Natural killer cell treated with Interleukin-12 subunit alpha and Interleukin-12 subunit beta and Interleukin-15 and Interleukin-18, amount 100 ng/mL, for 72 hours (primary cell): ENCODE data around the gene KCNH5. TPM values are rescaled to one million over a fixed set of nuclear protein-coding genes. Genes with fewer than 3 reads are reported as not detected.

Experiments
- ATAC-seq, 2 donors: fragments of 150-1000 bp; cut with Tn5 transposase in 1 of 2; sonication (Bioruptor Pico), chemical (Tn5 transposase) in 1 of 2; 2 replicates each; pipeline ENCODE4 v1.10.0; 2021
- DNase-seq: peaks from one replicate; pipeline ENCODE4 v3.0.0; 2022; ENCODE audit warnings: low spot score
- H3K27ac Mint-ChIP-seq, 2 donors: 1 replicate in 1 of 2; 2 replicates in 1 of 2; pipeline ENCODE4 v1.8.0; 2022; ENCODE audit warnings: mixed read lengths in 2 of 2, mild to moderate bottlenecking in 1 of 2, moderate library complexity in 1 of 2
- H3K27me3 Mint-ChIP-seq, 2 donors: 1 replicate in 1 of 2; 2 replicates in 1 of 2; pipeline ENCODE4 v1.8.0; 2022; ENCODE audit warnings: mixed read lengths in 2 of 2
- H3K36me3 Mint-ChIP-seq: one replicate; pipeline ENCODE4 v1.8.0; 2022; ENCODE audit warnings: mixed read lengths
- H3K4me1 Mint-ChIP-seq, 2 donors: 1 replicate in 1 of 2; 2 replicates in 1 of 2; pipeline ENCODE4 v1.8.0; 2022; ENCODE audit warnings: low read depth in 2 of 2, mixed read lengths in 2 of 2, mild to moderate bottlenecking in 1 of 2
- H3K4me3 Mint-ChIP-seq: one replicate; pipeline ENCODE4 v1.8.0; 2022; ENCODE audit warnings: mixed read lengths
- H3K9me3 Mint-ChIP-seq: 2 replicates; pipeline ENCODE4 v1.8.0; 2022; ENCODE audit warnings: mixed read lengths
- total RNA-seq, 2 donors: library from RNA; stranded (reverse); gene quantifications; one replicate each; pipeline ENCODE4 v1.2.3, GENCODE V29; 2022

KCNH5 gene
- total RNA-seq, 2 donors from 2014 or later, result not detected

DNA sequence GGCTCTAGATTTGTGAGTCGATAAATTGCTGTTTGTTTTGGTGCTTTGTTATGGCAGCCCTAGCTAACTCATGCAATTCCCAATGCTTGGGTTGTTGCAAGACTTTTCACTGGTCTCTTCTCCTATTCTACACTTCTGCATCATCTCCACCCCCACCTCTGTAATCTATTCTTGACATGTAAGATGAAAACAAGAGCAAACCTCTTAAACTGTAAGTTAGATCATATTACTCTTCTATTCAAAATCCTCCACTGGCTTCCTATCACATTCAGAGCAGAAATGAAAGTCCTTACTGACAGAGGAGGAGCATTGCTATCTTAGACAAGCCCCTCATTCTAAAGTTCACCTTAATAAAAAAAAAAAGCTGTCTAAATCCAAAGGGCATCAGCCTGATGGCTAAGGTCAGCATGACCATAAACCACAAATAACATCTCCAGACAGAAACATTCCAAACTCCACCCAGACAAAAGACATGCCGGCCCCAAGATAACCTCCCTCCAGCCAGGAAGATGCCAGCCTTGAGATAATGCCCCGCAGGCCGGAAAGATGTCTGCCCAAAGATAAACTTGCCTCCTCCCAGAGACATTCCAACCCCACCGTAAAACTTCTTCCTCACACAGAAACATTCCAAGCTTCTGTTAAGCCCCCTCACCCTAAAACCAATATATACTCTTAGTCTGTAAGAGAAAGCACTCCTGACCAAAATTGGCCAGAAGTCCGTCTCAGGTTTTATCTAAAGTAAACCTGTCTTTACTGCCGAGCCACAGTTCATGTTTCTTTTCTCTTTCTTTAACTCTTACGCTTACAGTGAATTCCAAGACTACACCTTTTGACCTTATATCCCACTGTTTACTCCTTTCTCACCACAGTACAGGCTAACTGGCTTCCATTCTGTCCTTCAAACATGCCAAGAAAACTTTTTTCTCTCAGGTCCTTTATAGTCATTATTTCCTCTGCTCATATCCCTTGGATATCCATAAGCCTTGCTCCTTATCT lies 308.9 kb downstream of the KCNH5 start:
- Mint-ChIP-seq H3K9me3 (peaks cover 10% of the 10 kb centered on the region), H3K27me3 (no peaks in the 10 kb centered on the region), H3K4me3 (no peak overlapping the region), H3K4me1 (no peaks in the 10 kb centered on the region), H3K27ac (no peak overlapping the region), H3K36me3 (no peaks in the 10 kb centered on the region)
- DNase-seq (no peak), ATAC-seq (no peak)

DNA sequence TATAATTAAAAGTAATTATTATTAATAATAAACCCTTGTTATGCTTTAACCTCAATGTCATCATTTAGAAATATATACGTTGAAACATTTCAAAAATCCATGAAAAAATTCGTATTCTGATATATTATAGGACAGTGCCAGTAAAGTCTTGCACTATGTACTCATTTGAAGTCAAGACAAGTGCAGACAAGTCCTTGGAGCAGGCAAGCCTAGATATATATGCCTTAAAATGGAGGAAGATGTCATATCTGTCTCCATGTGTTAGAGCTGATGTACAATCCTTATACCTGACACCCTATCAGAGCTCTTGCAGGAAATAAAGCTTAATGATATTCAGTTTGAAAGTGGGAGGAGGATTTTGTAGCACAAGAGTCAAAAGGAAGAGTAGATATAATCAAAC lies 310.4 kb downstream of the KCNH5 start:
- Mint-ChIP-seq H3K4me3 (no peak overlapping the region), H3K36me3 (no peaks in the 10 kb centered on the region), H3K27me3 (no peaks in the 10 kb centered on the region), H3K9me3 (peaks cover 10% of the 10 kb centered on the region), H3K4me1 (no peaks in the 10 kb centered on the region), H3K27ac (no peak overlapping the region)
- no peak for DNase-seq
- no peak for ATAC-seq

DNA sequence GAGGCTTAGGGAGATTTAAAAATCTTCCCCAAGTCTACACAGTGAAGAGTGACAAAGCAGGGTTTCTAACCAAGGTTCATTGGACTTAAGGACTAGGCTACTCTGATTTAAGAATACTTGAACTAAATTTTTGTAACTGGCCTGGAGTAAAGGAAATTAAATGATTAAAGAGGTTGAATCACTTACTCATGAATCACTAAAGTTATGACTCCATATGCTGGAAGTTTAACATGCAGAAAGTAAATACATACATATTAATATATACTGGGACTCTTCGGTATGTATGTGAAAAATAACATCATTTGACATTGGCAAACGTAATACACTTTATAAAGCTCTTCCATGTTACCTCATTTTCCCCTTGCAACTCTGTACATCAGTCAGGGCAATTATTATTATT lies 322.9 kb downstream of the KCNH5 start:
- no peaks in the 10 kb centered on the region for H3K36me3 Mint-ChIP-seq
- no peak overlapping the region for H3K4me3 Mint-ChIP-seq
- no peak for DNase-seq

DNA sequence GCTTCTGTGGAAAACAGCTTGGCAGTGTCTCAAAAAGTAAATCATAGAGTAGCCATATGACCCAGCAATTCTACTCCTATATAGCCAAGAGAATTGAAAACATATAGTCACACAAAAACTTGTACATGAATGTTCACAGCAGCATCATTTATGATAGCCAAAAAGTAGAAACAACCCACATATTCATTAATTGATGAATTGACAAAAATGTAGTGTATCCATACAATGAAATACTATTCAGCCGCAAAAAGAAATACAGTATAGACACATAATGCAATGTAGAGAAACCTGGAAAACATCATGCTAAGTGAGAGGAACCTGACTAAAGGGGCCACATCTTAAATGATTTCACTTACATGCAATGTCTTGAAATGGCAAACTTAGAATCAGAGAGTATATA lies 326.6 kb downstream of the KCNH5 start:
- H3K27ac Mint-ChIP-seq, result no peak overlapping the region
- H3K4me3 Mint-ChIP-seq, result no peak overlapping the region
- no peaks in the 10 kb centered on the region for H3K27me3 Mint-ChIP-seq
- H3K9me3 Mint-ChIP-seq, result peaks cover 10% of the 10 kb centered on the region
- no peaks in the 10 kb centered on the region for H3K4me1 Mint-ChIP-seq
- H3K36me3 Mint-ChIP-seq, result no peaks in the 10 kb centered on the region
- DNase-seq (no peak), ATAC-seq (no peak)

More for the DNA sequence above, 322.9 kb downstream of the KCNH5 start:
- ATAC-seq, result no peak
- Mint-ChIP-seq H3K27me3 (no peaks in the 10 kb centered on the region), H3K27ac (no peak overlapping the region), H3K4me1 (no peaks in the 10 kb centered on the region), H3K9me3 (peaks cover 10% of the 10 kb centered on the region)

DNA sequence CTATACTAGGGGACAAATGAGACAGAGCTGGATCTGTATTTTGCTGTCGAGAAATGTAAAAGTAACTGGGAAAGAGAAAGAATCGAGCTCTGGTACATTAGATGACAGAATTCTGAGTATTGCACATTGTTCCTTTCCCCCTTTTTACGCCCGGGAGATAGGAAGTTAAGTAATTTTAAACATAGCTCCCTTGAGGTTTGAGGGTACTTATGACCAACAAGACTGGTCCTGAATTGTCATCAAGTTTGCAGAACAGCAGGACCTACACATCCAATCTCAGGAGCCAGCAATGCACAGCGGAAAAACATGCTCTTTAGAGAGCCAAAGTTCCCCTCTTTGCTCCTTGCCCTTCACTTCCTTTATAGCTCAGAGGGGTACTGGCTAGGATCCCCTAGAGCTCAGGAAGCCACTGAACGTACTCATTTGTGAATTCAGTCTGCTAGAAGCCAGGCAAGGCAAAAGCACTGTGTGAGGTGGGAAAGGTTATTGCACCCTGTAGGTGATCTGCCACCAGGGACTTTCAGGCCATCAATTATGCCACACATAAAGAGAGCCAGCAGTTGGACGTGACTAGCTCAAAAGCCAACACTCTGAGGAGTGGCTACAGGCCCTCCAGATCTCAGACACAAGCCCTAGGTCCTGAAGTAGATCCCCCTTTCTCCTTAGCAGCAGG lies 333.8 kb downstream of the KCNH5 start:
- Mint-ChIP-seq H3K27ac (no peak overlapping the region), H3K9me3 (peaks cover 3% of the 10 kb centered on the region), H3K4me3 (no peak overlapping the region), H3K4me1 (no peaks in the 10 kb centered on the region), H3K27me3 (no peaks in the 10 kb centered on the region), H3K36me3 (no peaks in the 10 kb centered on the region)
- no peak for DNase-seq
- ATAC-seq, result no peak

DNA sequence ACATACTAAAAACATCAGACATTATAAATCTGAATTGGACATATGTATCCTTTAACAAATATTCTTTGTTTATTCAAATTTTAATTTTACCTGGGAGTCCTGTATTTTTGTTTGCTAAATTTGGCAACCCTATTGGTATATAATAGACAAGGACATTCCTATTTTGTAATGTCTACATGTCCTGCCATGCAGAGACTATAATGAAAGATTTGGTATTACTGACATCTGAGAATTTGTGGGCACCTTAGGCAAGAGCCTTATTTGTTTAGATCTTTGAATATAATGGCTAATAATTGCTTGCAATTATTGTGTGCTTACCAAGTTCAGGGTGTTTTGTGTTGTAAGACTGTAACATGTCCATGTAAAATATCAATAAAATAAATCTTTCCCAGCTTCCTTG lies 334.4 kb downstream of the KCNH5 start:
- no peak overlapping the region for H3K27ac Mint-ChIP-seq
- H3K4me3 Mint-ChIP-seq, result no peak overlapping the region
- DNase-seq (no peak), ATAC-seq (no peak)
- H3K4me1 Mint-ChIP-seq, result no peaks in the 10 kb centered on the region
- peaks cover 5% of the 10 kb centered on the region for H3K9me3 Mint-ChIP-seq
- H3K27me3 Mint-ChIP-seq, result no peaks in the 10 kb centered on the region
- no peaks in the 10 kb centered on the region for H3K36me3 Mint-ChIP-seq

DNA sequence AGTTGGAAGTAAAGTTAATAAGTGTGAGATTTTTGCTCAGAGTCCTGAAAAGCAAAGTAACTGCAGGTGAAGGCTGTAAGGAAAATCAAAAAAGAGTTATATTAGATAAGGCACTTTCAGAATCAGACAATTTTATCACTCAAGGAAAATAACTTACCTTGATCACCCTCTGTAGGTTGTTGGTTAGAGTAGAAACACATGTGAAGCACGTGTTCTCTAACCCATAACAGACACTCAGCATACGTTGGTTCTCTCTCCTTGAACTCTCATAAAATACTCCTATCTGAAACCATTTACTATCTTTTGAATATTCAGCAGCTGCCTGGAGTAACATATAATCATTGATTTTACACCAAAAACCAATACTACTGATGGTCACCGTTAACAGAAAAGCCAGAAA lies 335.5 kb downstream of the KCNH5 start:
- Mint-ChIP-seq H3K27ac (no peak overlapping the region), H3K36me3 (no peaks in the 10 kb centered on the region), H3K4me1 (no peaks in the 10 kb centered on the region), H3K4me3 (no peak overlapping the region), H3K27me3 (no peaks in the 10 kb centered on the region), H3K9me3 (peaks cover 6% of the 10 kb centered on the region)
- no peak for ATAC-seq
- DNase-seq, result no peak

DNA sequence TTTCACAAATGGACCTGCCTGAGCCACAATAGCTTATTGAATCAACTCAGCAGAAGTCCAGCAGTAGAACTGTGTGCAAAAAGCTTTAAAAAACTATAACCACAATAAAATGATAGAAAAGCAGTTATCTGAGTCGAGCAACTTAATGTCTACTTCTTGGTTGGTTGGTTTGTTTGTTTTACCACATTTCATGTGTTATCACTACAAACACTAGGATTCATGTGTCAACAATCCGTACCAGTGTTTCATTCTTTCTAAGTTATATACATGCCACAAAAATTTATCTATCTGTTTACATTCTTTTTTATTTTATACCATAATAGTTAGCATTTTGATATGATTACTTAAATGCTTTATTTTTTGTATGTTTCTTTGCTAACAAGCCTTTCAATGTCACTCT lies 339.0 kb downstream of the KCNH5 start:
- Mint-ChIP-seq H3K36me3 (no peaks in the 10 kb centered on the region), H3K27ac (no peak overlapping the region), H3K27me3 (no peaks in the 10 kb centered on the region), H3K9me3 (peaks cover 11% of the 10 kb centered on the region), H3K4me3 (no peak overlapping the region), H3K4me1 (no peaks in the 10 kb centered on the region)
- ATAC-seq (no peak), DNase-seq (no peak)

DNA sequence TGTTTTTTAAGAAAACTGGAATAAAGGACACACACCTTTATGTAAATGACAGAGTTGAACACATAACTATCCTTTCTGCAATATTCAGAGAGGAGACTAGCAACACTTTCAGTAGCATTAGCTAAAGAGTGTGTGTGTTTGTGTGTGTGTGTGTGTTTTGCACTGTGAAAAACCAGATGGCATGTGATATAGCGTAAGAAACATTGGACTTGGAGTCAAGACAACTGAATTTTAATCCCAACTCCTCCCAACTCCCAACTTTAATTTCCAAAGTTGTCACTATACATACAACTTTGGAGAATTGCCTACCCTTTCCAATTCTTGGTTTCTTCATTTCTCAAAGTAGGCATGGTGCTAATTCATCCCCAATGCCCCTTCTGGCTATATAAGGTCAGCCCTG lies 347.8 kb downstream of the KCNH5 start:
- no peak for DNase-seq
- Mint-ChIP-seq H3K9me3 (peaks cover 5% of the 10 kb centered on the region), H3K27me3 (no peaks in the 10 kb centered on the region), H3K4me1 (no peaks in the 10 kb centered on the region), H3K4me3 (no peak overlapping the region), H3K36me3 (no peaks in the 10 kb centered on the region), H3K27ac (no peak overlapping the region)
- no peak for ATAC-seq

DNA sequence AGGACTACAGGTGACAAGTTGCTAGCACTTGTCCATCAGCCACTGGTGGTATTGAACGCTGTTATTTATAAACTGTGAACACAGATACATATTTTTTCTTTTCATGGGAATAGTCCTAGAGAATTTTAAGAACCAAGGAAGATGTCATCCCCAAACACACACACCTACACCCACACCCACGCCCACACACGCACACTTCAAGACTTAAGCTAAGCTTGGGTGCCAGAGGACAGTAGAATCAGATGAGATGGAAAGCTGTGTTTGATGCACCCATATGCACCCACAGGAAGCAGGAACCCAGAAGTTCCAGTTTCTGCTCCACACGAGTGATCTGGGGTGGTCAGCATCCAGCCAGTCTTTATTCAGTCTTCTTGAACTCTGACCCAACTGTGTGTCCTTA lies 348.3 kb downstream of the KCNH5 start:
- no peak for ATAC-seq
- Mint-ChIP-seq H3K27me3 (no peaks in the 10 kb centered on the region), H3K27ac (no peak overlapping the region), H3K4me1 (no peaks in the 10 kb centered on the region), H3K4me3 (no peak overlapping the region), H3K9me3 (peaks cover 5% of the 10 kb centered on the region), H3K36me3 (no peaks in the 10 kb centered on the region)
- DNase-seq, result no peak

DNA sequence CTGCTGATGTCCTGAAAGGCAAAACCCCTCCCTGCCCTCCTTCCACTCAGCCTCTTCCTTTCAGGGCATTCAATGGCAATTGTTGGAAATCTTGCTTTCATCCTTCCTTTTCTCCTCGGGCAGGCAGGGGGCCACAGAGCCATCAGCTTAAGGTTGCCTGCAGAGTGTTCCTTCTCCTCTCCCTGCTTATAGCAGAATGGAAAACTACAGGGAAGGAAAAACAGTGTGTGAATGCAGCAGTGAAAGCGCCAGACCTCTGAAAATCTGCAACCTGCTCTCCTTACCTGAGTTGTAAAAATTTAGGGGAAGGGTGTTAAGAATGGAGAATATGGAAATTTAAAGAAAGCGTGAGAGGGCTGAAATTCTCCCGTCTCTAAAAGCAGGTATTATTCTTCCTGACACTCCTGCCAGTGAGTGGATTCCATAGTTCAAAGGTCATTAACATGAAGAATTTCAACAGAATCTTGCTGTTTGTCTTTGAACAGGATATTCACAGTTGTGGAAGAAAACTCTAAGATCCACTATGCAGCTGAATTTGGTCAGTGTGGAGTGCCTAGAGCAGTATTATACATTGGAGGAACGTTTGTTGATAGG lies 348.8 kb downstream of the KCNH5 start:
- H3K27ac Mint-ChIP-seq, result no peak overlapping the region
- H3K36me3 Mint-ChIP-seq, result no peaks in the 10 kb centered on the region
- H3K27me3 Mint-ChIP-seq, result no peaks in the 10 kb centered on the region
- no peaks in the 10 kb centered on the region for H3K4me1 Mint-ChIP-seq
- H3K9me3 Mint-ChIP-seq, result peaks cover 5% of the 10 kb centered on the region
- no peak for ATAC-seq
- no peak overlapping the region for H3K4me3 Mint-ChIP-seq
- no peak for DNase-seq

DNA sequence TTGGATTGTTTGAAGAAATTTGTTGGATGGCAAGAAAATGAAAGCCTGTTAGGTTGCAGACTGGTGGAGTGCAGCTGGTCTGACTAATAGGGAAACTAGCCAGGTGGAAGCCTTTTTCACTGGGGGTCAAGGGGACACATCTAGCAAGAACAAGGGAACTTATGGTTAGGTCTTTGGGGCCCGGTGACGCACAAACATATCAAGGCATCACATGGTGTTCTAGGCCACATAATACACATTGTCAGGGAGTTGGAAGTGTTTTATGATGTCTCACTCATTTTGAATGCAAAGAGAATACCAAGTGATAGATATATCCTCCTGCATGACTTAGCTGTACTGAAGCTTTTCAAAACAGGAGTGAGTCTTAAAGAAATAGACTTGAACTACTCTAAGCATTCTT lies 351.2 kb downstream of the KCNH5 start:
- no peaks in the 10 kb centered on the region for H3K4me1 Mint-ChIP-seq
- no peak for ATAC-seq
- H3K27ac Mint-ChIP-seq, result no peak overlapping the region
- no peaks in the 10 kb centered on the region for H3K27me3 Mint-ChIP-seq
- no peaks in the 10 kb centered on the region for H3K36me3 Mint-ChIP-seq
- no peak for DNase-seq
- H3K9me3 Mint-ChIP-seq, result no peaks in the 10 kb centered on the region
- no peak overlapping the region for H3K4me3 Mint-ChIP-seq

DNA sequence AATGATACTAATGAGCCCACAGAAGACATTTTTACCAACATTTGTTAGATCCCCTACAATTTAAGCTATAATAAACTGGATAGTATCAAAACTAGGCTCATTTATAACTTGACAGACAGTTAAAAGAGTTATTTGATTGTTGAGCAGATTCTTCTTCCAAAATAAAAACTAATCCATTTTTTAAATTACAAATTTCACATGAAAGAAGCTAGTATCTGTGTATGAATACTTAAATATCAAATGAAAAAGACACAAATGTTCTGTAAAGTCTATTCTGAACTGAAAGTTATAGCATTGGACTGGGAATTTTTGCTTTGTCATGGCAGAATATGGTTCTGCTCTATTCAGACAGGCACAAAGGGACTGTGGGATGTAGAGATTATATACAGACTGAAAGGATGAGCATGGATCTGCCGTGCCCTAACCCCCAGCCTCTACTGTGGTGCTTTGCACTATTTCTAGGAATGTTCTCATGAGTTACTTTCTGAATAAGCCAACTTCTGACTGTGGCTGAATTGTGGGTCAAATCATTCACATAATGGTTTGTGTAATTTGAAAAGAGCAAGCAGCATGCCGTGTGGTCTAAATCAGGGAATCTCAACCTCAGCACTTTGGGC lies 352.7 kb downstream of the KCNH5 start:
- ATAC-seq (no peak), DNase-seq (no peak)
- Mint-ChIP-seq H3K36me3 (no peaks in the 10 kb centered on the region), H3K9me3 (no peaks in the 10 kb centered on the region), H3K4me1 (no peaks in the 10 kb centered on the region), H3K27me3 (no peaks in the 10 kb centered on the region), H3K4me3 (no peak overlapping the region), H3K27ac (no peak overlapping the region)
